HL-60 (cell line): ENCODE results near the gene PHLPP2.

Experiments used
- CTCF ChIP-seq: IDR thresholded peaks from one replicate; pipeline ENCODE4 v1.5.1; 2011; ENCODE audit warnings: low read length, control low read depth, inconsistent platforms; ENCODE audit not compliant: insufficient read depth
- POLR2AphosphoS5 ChIP-seq: IDR thresholded peaks from 2 replicates; pipeline ENCODE4 v1.6.1; 2012; ENCODE audit warnings: low read depth
- REST ChIP-seq: IDR thresholded peaks from 2 replicates; pipeline ENCODE4 v1.6.1; 2012; ENCODE audit warnings: low read depth; ENCODE audit not compliant: insufficient replicate concordance

GRCh38 chr16:71769222-71769621 lies 44.7 kb upstream of the PHLPP2 start:
- TF ChIP-seq POLR2AphosphoS5, result no peak
- TF ChIP-seq CTCF, result no peak
- TF ChIP-seq REST, result no peak
